NK-92 (cell line): Measurements from ENCODE around the gene SLC39A5.
"Not testable (repeated sequence)": the region's sequence is repeated elsewhere in the genome, so short reads cannot be mapped to it uniquely, and the experiment has no call there.

Source experiments
- DNase-seq: peaks from one replicate; lab custom pipeline; 2025; ENCODE audit not compliant: unreplicated experiment; lab: John Stamatoyannopoulos, UW

Gene SLC39A5

DNA sequence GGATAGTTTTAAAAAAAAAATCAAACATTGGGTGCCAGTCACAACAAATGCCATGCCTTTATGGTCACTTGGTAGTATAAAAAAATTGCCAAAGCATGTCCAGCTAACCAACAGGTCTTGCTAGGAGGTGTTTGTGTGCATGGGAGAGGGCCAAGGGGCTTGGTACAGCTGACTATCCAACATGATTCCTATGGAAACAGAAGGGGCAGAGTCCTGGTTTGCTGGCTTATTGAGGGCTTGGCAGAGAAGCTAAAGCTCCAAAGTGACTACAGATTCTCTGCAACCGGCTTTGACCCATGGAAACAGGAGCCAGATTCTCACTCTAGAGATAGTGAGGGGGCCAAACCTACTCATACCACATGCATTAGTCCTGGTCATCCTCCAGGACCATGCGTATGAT, 42.6 kb downstream of the SLC39A5 start:
- not testable (repeated sequence) for DNase-seq

DNA sequence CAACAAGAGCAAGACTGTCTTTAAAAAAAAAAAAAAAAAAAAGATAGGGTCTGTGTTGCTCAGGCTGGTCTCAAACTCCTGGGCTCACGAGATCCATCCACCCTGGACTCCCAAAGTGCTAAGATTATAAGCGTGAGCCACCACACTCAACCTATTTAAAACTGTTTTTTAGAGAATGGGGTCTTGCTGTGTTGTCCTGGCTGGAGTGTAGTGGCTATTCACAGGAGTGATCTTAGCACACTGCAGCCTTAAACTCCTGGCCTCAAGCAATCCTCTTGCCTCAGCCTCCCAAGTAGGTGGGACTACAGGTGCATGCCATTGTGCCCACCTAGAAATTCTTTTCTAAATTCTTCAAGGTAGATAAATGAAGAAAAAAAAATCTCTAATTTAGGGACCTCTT, 44.4 kb downstream of the SLC39A5 start:
- DNase-seq, result no peak

DNA sequence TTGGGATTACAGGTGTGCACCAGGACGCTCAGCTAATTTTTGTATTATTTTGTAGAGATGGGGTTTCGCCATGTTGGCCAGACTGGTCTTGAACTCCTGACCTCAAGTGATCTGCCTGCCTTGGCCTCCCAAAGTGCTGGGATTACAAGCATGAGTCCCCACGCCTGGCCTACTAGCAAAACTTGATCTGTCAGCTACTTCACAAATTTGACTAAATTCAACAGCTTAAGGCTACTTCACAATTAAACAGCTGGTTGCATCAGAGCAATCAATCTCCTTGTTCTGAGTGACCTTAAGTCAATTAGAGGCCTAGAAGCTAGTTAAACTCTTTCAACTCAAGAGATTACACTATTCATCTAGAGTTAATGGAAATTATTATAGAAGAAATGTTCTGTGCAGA, 49.1 kb downstream of the SLC39A5 start:
- no peak for DNase-seq

DNA sequence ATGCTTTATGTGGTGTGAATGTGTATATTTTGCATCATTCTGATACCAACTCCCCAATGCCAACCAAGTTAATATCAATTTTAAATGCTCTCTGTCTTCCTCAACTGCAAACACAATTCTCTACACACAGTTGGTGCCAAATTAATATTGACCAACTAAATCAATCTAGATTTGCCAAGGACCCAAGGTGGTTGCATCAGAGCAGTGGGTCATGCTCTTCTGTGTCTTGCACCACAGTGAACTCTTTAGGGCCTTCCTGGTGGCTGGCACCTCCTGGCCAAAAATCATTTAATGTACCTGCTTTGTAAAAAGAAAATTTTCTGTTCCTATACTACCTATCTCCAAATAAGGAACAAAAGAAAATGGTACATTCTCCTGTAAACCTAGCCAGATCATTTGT, 51.0 kb downstream of the SLC39A5 start:
- DNase-seq, result no peak

DNA sequence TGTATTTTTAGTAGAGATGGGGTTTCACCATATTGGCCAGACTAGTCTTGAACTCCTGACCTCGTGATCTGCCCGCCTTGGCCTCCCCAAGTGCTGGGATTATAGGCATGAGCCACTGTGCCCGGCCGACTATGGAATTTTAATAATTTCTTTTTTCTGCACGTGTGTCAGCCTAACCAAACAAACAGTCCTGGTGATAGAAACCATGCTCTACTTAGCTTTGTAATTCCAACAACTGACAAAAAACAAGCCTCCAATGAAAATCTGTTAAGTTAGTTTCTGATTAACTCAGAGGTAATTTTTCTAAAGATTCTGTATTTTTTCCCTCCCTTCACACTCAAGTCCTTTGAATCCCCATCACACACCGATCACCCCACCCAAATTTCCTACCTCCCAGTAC, 52.2 kb downstream of the SLC39A5 start:
- DNase-seq, result no peak

DNA sequence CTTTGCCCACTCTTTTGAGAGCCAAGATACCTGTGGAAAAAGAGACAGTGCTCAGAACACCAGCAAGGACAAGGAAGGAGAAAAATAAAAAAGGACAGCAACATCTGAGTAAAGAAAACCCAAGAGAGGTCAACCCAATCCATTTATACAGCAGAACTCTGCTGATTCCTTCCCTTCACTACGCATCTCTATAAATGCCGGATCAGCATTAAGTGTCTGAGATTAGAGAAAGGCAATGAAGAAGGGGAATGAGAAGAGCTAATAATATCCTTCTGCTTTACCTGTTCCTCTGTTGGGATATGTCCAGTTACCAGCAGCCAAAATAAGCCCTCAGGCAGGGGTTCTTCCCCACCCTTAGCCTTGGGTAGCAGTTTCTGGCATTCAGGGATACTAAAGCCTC, 52.7 kb downstream of the SLC39A5 start:
- no peak for DNase-seq

DNA sequence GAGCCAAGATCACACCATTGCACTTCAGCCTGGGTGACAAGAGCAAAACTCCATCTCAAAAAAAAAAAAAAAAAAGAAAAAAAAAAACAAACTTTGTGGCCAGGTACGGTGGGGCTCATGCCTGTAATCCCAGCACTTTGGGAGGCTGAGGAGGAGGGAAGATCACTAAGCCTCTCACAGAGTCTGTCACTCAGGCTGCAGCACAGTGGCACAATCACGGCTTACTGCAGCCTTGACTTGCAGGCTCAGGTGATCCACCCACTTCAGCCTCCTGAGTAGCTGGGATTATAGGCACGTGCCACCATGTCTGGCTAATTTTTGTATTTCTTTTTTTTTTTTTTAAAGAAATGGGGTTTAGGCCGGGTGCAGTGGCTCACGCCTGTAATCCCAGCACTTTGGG, 54.4 kb downstream of the SLC39A5 start:
- not testable (repeated sequence) for DNase-seq

DNA sequence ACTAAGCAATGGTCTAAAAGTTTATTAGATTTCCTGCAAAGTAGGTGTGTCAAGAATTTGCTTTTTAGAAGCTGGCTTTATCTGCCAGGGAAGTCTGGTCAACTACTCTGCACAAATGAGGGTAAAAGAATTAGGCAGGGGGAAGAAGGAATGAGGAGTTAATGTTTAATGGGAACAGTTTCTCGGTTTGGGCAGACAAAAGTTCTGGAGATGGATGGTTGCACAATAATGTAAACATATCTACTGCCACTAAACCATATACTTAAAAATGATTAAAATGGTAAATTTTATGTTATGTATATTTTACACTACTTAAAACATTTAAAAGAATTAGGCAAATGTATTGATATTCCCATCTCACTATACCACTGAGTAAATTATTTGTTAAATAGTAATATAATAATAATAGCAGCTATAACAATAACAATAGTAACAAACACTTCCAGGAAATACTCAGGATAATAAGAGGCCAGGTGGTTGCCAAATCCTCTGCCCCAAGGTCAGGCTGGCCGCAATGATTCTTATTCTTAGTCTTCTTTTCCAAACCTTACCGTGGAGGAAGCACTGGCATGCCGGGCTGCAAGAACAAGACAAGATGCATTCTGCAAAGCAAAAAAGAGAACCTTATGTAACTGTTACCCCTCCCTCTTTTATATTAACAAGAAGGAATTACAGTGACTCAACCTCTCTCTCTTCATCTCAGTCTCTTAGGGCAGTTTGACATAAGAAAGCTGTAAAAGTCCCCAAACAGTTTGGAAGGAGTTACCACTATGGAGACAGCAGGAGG, 56.4 kb downstream of the SLC39A5 start:
- DNase-seq, result no peak
